HepG2 (cell line): ENCODE measurements around the gene MDP1. TPM values are rescaled to one million over a fixed set of nuclear protein-coding genes. Genes with fewer than 3 reads are reported as not detected.

Experiments used
- ATRX ChIP-seq: sonication (generic); formaldehyde crosslinking; IDR thresholded peaks from 2 replicates; pipeline ENCODE4 v1.4.0; 2020; ENCODE audit warnings: missing genetic modification reagents, borderline replicate concordance
- DMAP1 ChIP-seq: IDR thresholded peaks from 2 replicates; pipeline ENCODE4 v1.6.1; 2016
- FOSL2 ChIP-seq: sonication (generic); formaldehyde crosslinking; IDR thresholded peaks from 2 replicates; pipeline ENCODE4 v1.4.0; 2020; ENCODE audit warnings: missing genetic modification reagents
- FOXM1 ChIP-seq: sonication (generic); formaldehyde crosslinking; IDR thresholded peaks from 2 replicates; pipeline ENCODE4 v1.5.0; 2020; ENCODE audit warnings: missing genetic modification reagents
- FOXO1 ChIP-seq: sonication (generic); formaldehyde crosslinking; IDR thresholded peaks from 2 replicates; pipeline ENCODE4 v1.4.0; 2020; ENCODE audit warnings: missing genetic modification reagents
- GATAD1 ChIP-seq: IDR thresholded peaks from 2 replicates; pipeline ENCODE4 v1.6.1; 2016; ENCODE audit warnings: missing genetic modification reagents, missing compliant biosample characterization
- GZF1 ChIP-seq: sonication (generic); formaldehyde crosslinking; IDR thresholded peaks from 2 replicates; pipeline ENCODE4 v1.5.1; 2020; ENCODE audit warnings: mild to moderate bottlenecking, missing genetic modification reagents
- HOXA9 ChIP-seq: sonication (generic); formaldehyde crosslinking; IDR thresholded peaks from 2 replicates; pipeline ENCODE4 v1.8.1; 2022; ENCODE audit warnings: missing genetic modification reagents, mild to moderate bottlenecking, moderate library complexity, borderline replicate concordance
- MEIS2 ChIP-seq: sonication (generic); formaldehyde crosslinking; IDR thresholded peaks from 2 replicates; pipeline ENCODE4 v1.9.0; 2021; ENCODE audit warnings: mild to moderate bottlenecking, missing genetic modification reagents
- MTF1 ChIP-seq: sonication (generic); formaldehyde crosslinking; IDR thresholded peaks from 2 replicates; pipeline ENCODE4 v1.5.0; 2020; ENCODE audit warnings: missing genetic modification reagents
- NFYB ChIP-seq: sonication (generic); formaldehyde crosslinking; IDR thresholded peaks from 2 replicates; pipeline ENCODE4 v1.4.0; 2020; ENCODE audit warnings: missing genetic modification reagents
- POLR2AphosphoS2 ChIP-seq: IDR thresholded peaks from 2 replicates; pipeline ENCODE4 v1.6.1; 2011; ENCODE audit warnings: low read depth, low read length, improper control_type of control experiment
- SALL2 ChIP-seq: sonication (generic); formaldehyde crosslinking; IDR thresholded peaks from 2 replicates; pipeline ENCODE4 v1.8.1; 2023; ENCODE audit warnings: mild to moderate bottlenecking, missing genetic modification reagents, inconsistent platforms
- SMARCE1 ChIP-seq: fragments of 450-650 bp; IDR thresholded peaks from 2 replicates; pipeline ENCODE4 v1.6.1; 2017; ENCODE audit warnings: borderline replicate concordance
- SSRP1 ChIP-seq: IDR thresholded peaks from 2 replicates; pipeline ENCODE4 v1.6.1; 2016; ENCODE audit warnings: control low read depth
- ZFP62 ChIP-seq: sonication (generic); formaldehyde crosslinking; IDR thresholded peaks from 2 replicates; pipeline ENCODE4 v1.4.0; 2020; ENCODE audit warnings: missing genetic modification reagents
- ZNF317 ChIP-seq: sonication (generic); formaldehyde crosslinking; IDR thresholded peaks from 2 replicates; pipeline ENCODE4 v1.5.0; 2020; ENCODE audit warnings: mild to moderate bottlenecking, missing genetic modification reagents
- ZNF556 ChIP-seq: sonication (generic); formaldehyde crosslinking; IDR thresholded peaks from 2 replicates; pipeline ENCODE4 v1.4.0; 2020; ENCODE audit warnings: mild to moderate bottlenecking, missing genetic modification reagents, borderline replicate concordance
- ZNF562 ChIP-seq: sonication (generic); formaldehyde crosslinking; IDR thresholded peaks from 2 replicates; pipeline ENCODE4 v1.8.0; 2022; ENCODE audit warnings: missing genetic modification reagents, borderline replicate concordance
- polyA plus RNA-seq, 8 experiments: library from polyadenylated mRNA; depleted of rRNA in 3 of 8; stranded (reverse) in 7 of 8; unstranded in 1 of 8; fragments of >200 nt; fragmentation: Illumina TruSeq in 4 of 8; extraction: Trizol in 4 of 8; gene quantifications; 2 replicates each; pipeline versions ENCODE4 v1.2.1 to v1.2.3, GENCODE V29; 2011 to 2016; ENCODE audit warnings: low read depth in 4 of 8, missing spikeins in 1 of 8, mixed read lengths in 1 of 8; ENCODE audit not compliant: insufficient read depth in 1 of 8
- total RNA-seq, 5 experiments: library from RNA; depleted of rRNA; stranded (reverse); fragments of >200 nt; fragmentation: Illumina TruSeq; extraction: Trizol; gene quantifications; 2 replicates each; pipeline ENCODE4 v1.2.3, GENCODE V29; 2016; ENCODE audit warnings: low read depth in 1 of 5
- TF ChIP-seq, protein P1 (sequence below): sonication (generic); formaldehyde crosslinking; IDR thresholded peaks from 2 replicates; pipeline ENCODE4 v1.5.0; 2020; ENCODE audit warnings: missing genetic modification reagents, mild to moderate bottlenecking, borderline replicate concordance
- TF ChIP-seq, protein P2 (sequence below): sonication (generic); formaldehyde crosslinking; IDR thresholded peaks from 2 replicates; pipeline ENCODE4 v1.4.0; 2020; ENCODE audit warnings: mild to moderate bottlenecking, missing genetic modification reagents
- TF ChIP-seq, protein P3 (sequence below): sonication (generic); formaldehyde crosslinking; IDR thresholded peaks from 2 replicates; pipeline ENCODE4 v1.8.1; 2023; ENCODE audit warnings: missing genetic modification reagents, mild to moderate bottlenecking, borderline replicate concordance
- TF ChIP-seq, protein P4 (sequence below): sonication (generic); formaldehyde crosslinking; IDR thresholded peaks from 2 replicates; pipeline ENCODE4 v1.4.0; 2020; ENCODE audit warnings: mild to moderate bottlenecking, missing genetic modification reagents, borderline replicate concordance

MDP1 gene
- total and polyA plus RNA-seq, 2 of the 13 experiments (the other 11 are each of a cell fraction or from before 2014, with no cell fraction given): 44.1 to 48.7 TPM

DNA sequence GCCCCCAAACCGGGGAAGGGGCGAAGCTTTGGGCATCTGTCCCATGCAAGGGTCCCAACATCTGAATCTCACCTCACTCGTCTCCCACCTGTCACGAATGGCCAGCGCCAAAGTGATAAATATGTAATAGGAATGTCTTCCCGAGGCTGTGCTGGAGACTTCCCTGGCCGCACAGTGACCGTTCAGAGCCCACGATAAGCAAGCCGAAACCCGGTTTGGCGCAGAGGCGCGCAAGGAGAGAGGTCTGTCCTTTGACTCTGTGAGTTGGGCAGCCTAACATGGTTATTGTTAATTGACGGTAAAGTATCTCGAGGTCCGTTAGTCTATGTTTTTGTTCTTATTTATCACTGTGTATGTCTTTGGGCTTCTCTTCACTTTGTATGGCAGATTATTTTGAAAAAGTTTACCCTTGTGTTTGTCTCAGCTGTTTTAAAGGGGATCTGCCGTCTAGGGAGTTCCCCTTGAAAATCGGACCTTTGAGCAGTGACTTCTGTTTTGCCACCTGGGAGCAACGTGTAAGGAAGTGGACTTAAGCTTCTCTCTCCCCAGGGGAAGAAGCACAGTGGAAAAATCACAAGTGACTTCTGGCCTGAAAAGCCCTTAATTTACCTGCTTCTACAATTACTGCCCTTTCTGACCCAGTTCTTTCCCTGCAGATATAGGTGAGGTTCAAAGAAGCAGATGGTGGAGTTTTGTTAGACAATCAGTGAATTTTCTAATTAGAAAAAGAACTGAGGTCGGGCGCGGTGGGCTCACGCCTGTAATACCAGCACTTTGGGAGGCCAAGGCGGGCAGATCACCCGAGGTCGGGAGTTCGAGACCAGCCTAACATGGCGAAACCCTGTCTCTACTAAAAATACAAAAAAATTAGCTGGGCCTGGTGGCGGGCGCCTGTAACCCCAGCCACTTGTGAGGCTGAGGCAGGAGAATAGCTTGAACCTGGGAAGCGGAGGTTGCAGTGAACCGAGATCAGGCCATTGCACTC lies 19.5 kb downstream of the MDP1 start (continued):
- TF ChIP-seq HOXA9 (CRISPR knock-in tag): no peak
- no peak for TF ChIP-seq SMARCE1
- TF ChIP-seq, protein P1, sequence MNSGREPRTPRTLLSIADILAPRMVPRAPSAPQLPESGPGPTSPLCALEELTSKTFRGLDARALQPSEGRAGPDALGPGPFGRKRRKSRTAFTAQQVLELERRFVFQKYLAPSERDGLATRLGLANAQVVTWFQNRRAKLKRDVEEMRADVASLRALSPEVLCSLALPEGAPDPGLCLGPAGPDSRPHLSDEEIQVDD (CRISPR knock-in tag): no peak
- TF ChIP-seq, protein P2, sequence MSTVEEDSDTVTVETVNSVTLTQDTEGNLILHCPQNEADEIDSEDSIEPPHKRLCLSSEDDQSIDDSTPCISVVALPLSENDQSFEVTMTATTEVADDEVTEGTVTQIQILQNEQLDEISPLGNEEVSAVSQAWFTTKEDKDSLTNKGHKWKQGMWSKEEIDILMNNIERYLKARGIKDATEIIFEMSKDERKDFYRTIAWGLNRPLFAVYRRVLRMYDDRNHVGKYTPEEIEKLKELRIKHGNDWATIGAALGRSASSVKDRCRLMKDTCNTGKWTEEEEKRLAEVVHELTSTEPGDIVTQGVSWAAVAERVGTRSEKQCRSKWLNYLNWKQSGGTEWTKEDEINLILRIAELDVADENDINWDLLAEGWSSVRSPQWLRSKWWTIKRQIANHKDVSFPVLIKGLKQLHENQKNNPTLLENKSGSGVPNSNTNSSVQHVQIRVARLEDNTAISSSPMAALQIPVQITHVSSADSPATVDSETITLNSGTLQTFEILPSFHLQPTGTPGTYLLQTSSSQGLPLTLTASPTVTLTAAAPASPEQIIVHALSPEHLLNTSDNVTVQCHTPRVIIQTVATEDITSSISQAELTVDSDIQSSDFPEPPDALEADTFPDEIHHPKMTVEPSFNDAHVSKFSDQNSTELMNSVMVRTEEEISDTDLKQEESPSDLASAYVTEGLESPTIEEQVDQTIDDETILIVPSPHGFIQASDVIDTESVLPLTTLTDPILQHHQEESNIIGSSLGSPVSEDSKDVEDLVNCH (CRISPR knock-in tag): no peak
- no peak for TF ChIP-seq SSRP1
- TF ChIP-seq ZNF556 (CRISPR knock-in tag): no peak
- no peak for TF ChIP-seq ZFP62 (CRISPR knock-in tag)
- TF ChIP-seq, protein P3, sequence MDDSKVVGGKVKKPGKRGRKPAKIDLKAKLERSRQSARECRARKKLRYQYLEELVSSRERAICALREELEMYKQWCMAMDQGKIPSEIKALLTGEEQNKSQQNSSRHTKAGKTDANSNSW (CRISPR knock-in tag): no peak
- TF ChIP-seq NFYB (CRISPR knock-in tag): no peak
- no peak for TF ChIP-seq MTF1 (CRISPR knock-in tag)
- TF ChIP-seq FOSL2 (CRISPR knock-in tag): no peak
- TF ChIP-seq, protein P4, sequence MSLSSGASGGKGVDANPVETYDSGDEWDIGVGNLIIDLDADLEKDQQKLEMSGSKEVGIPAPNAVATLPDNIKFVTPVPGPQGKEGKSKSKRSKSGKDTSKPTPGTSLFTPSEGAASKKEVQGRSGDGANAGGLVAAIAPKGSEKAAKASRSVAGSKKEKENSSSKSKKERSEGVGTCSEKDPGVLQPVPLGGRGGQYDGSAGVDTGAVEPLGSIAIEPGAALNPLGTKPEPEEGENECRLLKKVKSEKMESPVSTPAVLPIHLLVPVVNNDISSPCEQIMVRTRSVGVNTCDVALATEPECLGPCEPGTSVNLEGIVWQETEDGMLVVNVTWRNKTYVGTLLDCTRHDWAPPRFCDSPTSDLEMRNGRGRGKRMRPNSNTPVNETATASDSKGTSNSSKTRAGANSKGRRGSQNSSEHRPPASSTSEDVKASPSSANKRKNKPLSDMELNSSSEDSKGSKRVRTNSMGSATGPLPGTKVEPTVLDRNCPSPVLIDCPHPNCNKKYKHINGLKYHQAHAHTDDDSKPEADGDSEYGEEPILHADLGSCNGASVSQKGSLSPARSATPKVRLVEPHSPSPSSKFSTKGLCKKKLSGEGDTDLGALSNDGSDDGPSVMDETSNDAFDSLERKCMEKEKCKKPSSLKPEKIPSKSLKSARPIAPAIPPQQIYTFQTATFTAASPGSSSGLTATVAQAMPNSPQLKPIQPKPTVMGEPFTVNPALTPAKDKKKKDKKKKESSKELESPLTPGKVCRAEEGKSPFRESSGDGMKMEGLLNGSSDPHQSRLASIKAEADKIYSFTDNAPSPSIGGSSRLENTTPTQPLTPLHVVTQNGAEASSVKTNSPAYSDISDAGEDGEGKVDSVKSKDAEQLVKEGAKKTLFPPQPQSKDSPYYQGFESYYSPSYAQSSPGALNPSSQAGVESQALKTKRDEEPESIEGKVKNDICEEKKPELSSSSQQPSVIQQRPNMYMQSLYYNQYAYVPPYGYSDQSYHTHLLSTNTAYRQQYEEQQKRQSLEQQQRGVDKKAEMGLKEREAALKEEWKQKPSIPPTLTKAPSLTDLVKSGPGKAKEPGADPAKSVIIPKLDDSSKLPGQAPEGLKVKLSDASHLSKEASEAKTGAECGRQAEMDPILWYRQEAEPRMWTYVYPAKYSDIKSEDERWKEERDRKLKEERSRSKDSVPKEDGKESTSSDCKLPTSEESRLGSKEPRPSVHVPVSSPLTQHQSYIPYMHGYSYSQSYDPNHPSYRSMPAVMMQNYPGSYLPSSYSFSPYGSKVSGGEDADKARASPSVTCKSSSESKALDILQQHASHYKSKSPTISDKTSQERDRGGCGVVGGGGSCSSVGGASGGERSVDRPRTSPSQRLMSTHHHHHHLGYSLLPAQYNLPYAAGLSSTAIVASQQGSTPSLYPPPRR: no peak
- TF ChIP-seq ZNF317 (CRISPR knock-in tag): no peak
- no peak for TF ChIP-seq ZNF562
- no peak for TF ChIP-seq MEIS2 (CRISPR knock-in tag)
- no peak; the same call in 1 of the 2 replicates for TF ChIP-seq ATRX
- no peak for TF ChIP-seq SALL2 (CRISPR knock-in tag)
- TF ChIP-seq GZF1 (CRISPR knock-in tag): no peak
- TF ChIP-seq DMAP1 (CRISPR knock-in tag): no peak
- no peak; the same call in 1 of the 2 replicates for TF ChIP-seq GATAD1 (CRISPR knock-in tag)
- TF ChIP-seq FOXM1 (CRISPR knock-in tag): no peak; the same call in 1 of the 2 replicates
- TF ChIP-seq FOXO1 (CRISPR knock-in tag): no peak
- no peak for TF ChIP-seq POLR2AphosphoS2
